NCI-H345 treated with DMSO at 0.1 percent for 48 hours (cell line): ENCODE results near the gene TGM1.
"Not testable (repeated sequence)": the region's sequence is repeated elsewhere in the genome, so short reads cannot be mapped to it uniquely, and the experiment has no call there.

Experiments used
- DNase-seq: peaks from one replicate; lab custom pipeline; 2025; ENCODE audit not compliant: unreplicated experiment; lab: John Stamatoyannopoulos, UW

TGM1 gene

GRCh38 chr14:24234095-24235005 lies 28.6 kb downstream of the TGM1 start:
- no peak for DNase-seq

- no peak for DNase-seq
Measured at GRCh38 chr14:24233538-24233866, 29.5 kb downstream of the TGM1 start.

DNA sequence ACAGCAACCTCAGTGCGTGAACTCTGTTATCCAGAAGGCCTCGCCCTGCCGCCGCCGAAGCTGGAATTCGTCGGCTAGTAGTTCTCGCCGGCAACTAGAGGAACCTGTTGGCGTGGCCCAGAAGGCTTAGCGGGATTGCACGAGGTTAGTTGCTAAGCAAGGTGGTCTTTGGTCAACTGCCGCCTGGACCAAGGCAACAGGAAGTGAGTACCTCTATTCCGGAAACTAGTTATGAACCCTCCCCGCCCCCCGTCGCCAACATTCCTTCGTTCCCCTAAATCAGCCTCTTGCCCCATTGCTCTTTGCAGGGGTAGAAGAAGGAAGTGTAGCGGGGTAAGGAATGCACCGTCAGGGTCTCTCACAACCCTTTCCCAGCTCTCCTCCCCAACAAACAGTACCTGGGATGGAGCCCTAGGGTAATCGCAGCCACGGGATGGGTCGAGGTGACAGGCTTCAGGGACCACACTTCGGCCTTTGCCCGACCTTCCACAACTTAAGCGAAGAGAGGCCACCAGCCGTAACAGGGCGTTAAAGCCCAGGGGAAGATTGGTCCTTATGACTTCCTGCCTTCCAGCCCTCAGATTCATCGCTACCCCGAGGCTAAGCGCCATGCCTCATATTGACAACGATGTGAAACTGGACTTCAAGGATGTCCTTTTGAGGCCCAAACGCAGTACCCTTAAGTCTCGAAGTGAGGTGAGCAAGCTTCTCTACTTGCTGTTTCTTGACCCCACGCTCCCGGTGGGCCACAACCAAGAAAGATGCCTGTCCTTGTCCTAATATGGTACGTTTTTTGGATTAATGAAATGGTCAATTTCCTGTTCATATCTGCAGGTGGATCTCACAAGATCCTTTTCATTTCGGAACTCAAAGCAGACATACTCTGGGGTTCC lies 30.1 kb downstream of the TGM1 start, which contains the start of gene GMPR2:
TSS of gene GMPR2 (plus strand) at position 285 of the 893 bp plus-strand sequence. CDS start at position 610, 325 bp downstream.
- no peak for DNase-seq

DNA sequence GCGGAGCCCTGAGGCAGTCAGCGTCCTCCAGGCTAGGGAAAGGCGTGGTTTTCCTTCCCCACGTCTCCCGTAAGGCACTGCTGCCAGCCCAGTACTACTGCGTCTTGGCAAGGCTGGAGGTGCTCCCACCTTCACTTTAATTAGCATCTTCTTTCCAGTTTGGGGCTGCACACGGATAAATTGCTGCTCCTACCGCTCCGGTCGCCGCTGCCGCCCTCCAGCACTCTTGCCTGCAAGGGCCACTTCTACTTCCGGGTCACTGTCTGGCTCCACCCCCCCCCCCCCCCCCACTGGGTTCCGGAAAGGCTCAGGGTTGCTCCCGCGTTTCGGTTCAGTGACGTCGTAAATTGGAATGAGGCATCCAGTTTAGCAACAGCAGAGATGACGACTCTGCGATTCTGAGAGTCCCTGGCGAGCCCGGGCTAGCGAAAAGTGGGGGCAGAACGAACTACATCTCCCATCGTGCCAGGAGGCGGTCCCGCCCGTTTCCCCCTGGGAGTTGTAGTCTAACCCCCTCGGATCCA lies 30.8 kb downstream of the TGM1 start, which contains the start of gene NEDD8:
TSS of gene NEDD8 (minus strand) at position 247 of the 524 bp plus-strand sequence. CDS start at position 147, 100 bp downstream.
- peak; percentile 93 for DNase-seq

GRCh38 chr14:24231263-24232120 lies 31.5 kb downstream of the TGM1 start:
- DNase-seq: no peak

- no peak for DNase-seq
Measured at GRCh38 chr14:24228902-24229301, 34.1 kb downstream of the TGM1 start.

DNA sequence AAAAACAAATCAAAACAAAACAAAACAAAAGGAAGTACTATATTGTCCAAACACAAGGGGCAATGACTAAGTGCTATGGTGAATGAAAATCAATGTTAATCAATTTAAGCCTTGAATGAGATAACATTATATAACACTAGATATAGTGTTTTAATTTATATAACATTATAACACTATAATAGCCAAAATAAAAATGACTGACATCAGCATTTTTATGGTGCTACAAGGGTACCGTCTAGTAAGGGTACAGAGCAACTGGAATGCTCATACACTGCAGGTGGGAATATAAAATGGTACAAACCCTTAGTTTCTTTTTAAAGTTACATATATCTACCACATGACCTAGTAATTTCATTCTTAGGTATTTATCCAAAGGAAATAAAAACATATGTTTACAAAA lies 36.5 kb downstream of the TGM1 start:
- no peak for DNase-seq

- no peak for DNase-seq
Measured at GRCh38 chr14:24224618-24225071, 38.3 kb downstream of the TGM1 start.

DNA sequence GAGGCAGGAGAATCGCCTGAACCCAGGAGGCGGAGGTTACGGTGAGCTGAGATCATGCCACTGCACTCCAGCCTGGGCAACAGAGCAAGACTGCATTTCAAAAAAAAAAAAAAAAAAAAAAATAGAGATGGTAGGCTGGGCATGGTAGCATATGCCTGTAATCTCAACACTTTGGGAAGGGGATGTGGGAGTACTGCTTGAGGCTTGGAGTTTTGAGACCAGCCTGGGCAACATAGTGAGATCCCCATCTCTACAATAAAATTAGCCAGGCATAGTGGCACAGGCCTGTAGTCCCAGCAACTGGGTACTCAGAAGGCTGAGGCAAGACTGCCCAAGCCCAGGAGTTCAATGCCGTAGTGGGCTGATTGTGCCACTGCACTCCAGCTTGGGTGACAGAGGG lies 40.0 kb downstream of the TGM1 start:
- not testable (repeated sequence) for DNase-seq

DNA sequence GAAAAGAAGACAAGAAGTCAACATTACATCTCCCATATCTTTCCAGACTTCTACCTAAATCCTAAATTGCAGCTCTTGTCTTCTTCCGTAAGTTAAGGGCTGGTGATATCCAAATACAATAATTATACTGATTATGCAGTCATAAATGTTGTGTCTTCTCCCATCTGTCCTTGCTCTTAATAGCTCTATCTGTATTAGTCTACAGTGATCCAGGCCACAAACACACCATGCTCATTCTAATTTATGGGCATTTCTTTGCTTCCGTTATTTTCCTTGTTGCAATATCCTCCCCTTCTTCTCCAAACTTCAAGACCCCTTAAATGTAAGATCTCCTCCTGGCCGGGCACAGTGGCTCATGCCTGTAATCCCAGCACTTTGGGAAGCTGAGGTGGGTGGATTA lies 43.5 kb downstream of the TGM1 start:
- DNase-seq: no peak

GRCh38 chr14:24219080-24219479 lies 43.9 kb downstream of the TGM1 start:
- DNase-seq: no peak

GRCh38 chr14:24216876-24217275 lies 46.1 kb downstream of the TGM1 start:
- DNase-seq: not testable (repeated sequence)

GRCh38 chr14:24216345-24216699 lies 46.7 kb downstream of the TGM1 start:
- DNase-seq: no peak

- peak; percentile 61 for DNase-seq
Measured at GRCh38 chr14:24215495-24216344, 47.3 kb downstream of the TGM1 start, which contains the start of gene MDP1. MDP1 (minus strand) TSS chr14:24216066; CDS start chr14:24215955, 111 bp downstream.

DNA sequence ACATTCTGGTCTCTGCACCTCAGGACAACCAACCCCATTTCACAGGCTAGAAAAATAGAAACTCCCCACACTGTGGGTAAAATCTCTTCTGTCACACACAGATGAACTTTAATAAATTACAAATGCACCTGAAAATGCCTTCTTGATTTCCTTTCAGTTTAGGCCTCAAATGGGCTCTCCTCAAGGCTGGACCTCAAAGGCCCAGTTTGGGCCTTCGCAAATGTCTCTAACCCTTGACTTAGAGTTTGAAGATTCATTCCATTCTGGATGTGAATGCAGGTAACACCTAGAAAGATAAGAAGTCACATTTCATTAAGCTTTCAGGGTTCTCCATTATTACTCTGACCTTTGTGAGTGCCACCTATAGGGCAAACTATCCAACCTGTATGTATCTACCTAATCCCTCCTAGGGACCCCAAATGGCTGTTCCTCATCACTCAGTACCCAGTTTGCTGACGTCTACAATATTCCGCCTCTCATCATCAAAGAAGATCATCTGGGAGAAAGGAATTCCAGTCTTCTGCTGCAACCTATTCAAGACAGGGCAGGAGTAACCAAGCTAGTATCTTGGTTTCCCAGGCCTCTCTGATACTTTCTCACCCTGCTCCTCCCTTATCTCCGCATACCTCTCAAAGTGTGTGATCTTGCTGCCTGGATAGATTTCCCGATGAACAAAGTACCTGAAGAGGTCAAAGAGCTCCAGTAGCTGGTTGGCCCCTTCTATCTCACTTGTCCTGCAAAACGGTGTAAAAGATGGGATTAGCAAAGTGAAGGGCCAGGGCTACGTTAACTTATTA lies 48.9 kb downstream of the TGM1 start:
- DNase-seq: no peak

- peak; percentile 84 for DNase-seq
Measured at GRCh38 chr14:24212924-24213865, 49.8 kb downstream of the TGM1 start, which contains the start of gene CHMP4A. CHMP4A (minus strand) TSS chr14:24213488; CDS start chr14:24213439, 49 bp downstream.

DNA sequence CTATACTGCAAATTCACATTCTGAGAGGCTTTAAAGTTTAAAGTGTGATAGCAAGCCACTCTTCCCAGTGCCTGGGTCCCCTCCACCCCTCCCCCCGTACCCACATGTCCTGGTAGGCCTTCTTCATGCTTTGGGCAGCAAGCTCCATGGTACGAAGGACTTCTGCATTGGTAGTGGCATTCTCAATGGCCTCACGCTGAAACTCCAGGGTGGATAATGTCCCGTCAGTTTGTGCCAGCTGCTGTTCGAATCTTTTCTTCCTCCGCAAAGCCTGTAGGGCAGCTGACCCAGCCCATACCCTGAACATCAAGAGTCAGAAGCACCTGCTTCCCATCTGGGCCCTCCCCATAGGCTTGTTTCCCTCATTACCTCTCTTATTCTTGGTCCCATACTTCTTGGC lies 51.7 kb downstream of the TGM1 start:
- DNase-seq: no peak
